Frontal cortex (tissue), 4 donors: Measurements from ENCODE around the gene DAPK3. TPM values are rescaled to one million over a fixed set of nuclear protein-coding genes. Genes with fewer than 3 reads are reported as not detected.

Source experiments
- DNase-seq, 2 donors: peaks; one replicate each; pipeline ENCODE4 v3.0.0; 2012; ENCODE audit warnings: low spot score in 2 of 2
- FAIRE-seq: peaks from 2 replicates; lab custom pipeline; 2012; peaks lifted over from hg19 to GRCh38; lab: Jason Lieb, UNC
- small RNA-seq: library from RNA; depleted of rRNA; stranded (forward); fragments of <200 nt; gene quantifications from one replicate; pipeline ENCODE3, GENCODE V24; 2014
- total RNA-seq: library from RNA; depleted of rRNA; stranded (reverse); fragments of >200 nt; gene quantifications from one replicate; pipeline ENCODE4 v1.2.3, GENCODE V29; 2014
- donor health status: control.
- donor health status: control.
- donor health status: control.

Gene DAPK3
- total RNA-seq, 1 donor from 2014 or later = 53.4 TPM

- FAIRE-seq (no peak), DNase-seq (no peak)
Measured at GRCh38 chr19:3936506-3937442, 34.1 kb downstream of the DAPK3 start.

DNA sequence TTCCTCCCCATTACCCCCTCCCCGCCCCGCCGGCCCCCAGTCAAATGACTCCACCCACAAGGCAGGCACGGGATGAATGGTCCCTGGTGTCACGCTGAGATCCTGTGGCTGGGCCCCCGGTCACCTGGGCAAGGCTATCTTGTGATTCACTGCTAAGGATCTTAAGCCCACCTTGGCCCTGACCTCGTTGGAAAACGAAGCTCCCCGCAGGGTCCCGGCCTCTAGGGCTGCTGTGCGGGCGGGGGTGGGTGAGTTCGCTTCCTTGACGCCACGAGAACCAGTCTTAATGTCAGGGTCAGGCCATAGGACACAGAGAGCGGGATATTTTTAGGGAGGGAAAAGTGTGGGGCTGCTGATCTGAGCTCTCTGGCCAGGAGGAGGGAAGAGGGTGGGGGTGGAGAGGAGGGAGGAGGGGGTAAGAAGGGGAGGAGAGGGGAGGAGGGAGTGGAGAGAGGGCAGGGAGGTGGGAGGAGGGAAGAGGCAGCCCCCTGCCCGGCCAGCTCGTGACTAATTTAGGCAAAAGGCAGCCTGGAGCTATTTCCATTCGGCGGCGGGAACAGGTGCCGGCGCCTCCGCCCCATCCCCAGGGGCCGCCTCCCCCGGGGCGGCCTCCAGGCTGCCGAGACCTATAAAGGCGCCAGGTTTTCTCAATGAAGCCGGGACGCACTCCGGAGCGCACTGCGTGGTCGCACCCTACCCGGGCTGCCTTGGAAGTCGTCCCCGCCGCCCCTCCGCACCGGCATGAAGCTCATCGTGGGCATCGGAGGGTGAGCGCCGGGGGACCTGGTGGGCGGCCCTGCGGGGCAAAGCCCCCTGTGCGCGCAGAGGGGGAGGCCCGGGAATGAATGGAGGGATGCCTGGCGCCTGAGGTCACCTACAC lies 37.7 kb downstream of the DAPK3 start, which contains the start of gene NMRK2:
NMRK2 (plus strand) TSS at position 139 of the 880 bp plus-strand sequence; CDS start at position 742, 603 bp downstream.
- no peak for FAIRE-seq
- peak in 1 of 2 donors; percentile 60 for DNase-seq

GRCh38 chr19:3931041-3931440 lies 39.9 kb downstream of the DAPK3 start:
- FAIRE-seq (no peak), DNase-seq (no peak)

GRCh38 chr19:3923912-3924311 lies 47.0 kb downstream of the DAPK3 start:
- DNase-seq = no peak
- no peak for FAIRE-seq

- no peak for FAIRE-seq
Measured at GRCh38 chr19:3923096-3923758, 47.7 kb downstream of the DAPK3 start.

DNA sequence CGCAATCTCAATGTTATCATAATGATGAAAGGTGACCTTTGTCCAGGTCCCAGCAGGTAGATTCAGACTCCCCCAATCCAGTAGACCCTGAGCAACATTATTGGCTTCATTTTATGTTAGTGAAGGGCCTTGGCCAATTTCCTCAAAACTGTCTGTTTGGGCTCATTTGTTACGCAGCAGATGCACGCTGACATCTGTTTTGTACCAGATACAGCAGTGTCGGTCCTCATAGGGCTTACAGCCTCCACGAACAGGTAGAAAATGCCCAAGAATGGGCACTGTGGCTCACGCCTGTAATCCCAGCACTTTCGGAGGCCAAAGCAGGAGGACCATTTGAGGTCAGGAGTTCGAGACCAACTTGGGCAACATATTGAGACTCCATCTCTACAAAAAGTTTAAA lies 51.1 kb downstream of the DAPK3 start:
- FAIRE-seq (no peak), DNase-seq (no peak)

More at GRCh38 chr19:3923096-3923758, 47.7 kb downstream of the DAPK3 start:
- no peak for DNase-seq

DNA sequence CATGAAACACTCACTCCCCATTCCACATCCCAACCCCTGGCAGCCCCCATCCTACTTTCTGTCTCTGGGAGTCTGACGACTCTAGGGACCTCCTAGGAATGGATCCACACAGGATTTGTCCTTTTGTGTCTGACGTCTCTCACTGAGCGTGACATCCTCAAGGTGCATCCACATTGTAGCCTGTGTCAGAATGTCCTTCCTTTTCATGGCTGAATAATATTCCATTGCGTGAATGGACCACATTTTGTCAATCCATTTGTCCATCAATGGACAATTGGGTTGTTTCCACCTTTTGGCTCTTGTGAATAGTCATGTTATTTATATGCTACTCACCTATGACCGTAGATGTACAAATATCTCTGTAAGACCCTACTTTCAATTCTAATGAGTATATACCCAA lies 54.9 kb downstream of the DAPK3 start:
- FAIRE-seq (no peak), DNase-seq (no peak)

DNA sequence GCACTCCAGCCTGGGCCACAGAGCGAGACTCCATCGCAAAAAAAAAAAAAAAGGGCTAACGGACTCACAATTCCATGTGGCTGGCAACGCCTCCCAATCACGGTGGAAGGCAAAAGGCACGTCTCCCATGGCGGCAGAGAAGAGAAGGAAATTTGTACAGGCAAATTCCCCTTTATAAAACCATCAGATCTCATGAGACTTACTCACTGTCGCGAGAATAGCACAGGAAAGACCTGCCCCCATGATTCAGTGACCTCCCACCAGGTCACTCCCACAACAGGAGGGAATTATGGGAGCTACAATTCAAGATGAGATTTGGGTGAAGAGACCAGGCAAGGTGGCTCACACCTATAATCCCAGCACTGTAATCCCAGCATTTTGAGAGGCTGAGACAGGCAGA lies 56.7 kb downstream of the DAPK3 start:
- no peak for FAIRE-seq
- no peak for DNase-seq

- no peak for DNase-seq
- no peak for FAIRE-seq
Measured at GRCh38 chr19:3910105-3910504, 60.8 kb downstream of the DAPK3 start.

Small RNA genes within 50 kb of the gene (small RNA-seq; reads per million reads assigned to genes)
- gene RN7SL202P (not detected), gene SNORD37 (2.2 reads per million, percentile 83 among the genes with 10 or more reads in this experiment)

Other genes starting within 250 kb of the DAPK3 start
- gene APBA3, start 209.4 kb downstream of the DAPK3 start, total RNA-seq = 12.6 TPM
- gene MRPL54, start 208.4 kb downstream of the DAPK3 start, total RNA-seq = 21.6 TPM
- gene RAX2, start 198.9 kb downstream of the DAPK3 start, total RNA-seq = under 0.01 TPM
- gene MATK, start 184.7 kb downstream of the DAPK3 start, total RNA-seq = 15.5 TPM
- 4.1 TPM for gene ZFR2, start 102.1 kb downstream of the DAPK3 start, total RNA-seq
- 86.0 TPM for gene ATCAY, start 90.4 kb downstream of the DAPK3 start, total RNA-seq
- gene NMRK2, start 38.0 kb downstream of the DAPK3 start, total RNA-seq = not detected
- gene EEF2, start 14.4 kb upstream of the DAPK3 start, total RNA-seq = 2,434 TPM
- gene PIAS4, start 36.6 kb upstream of the DAPK3 start, total RNA-seq = 22.0 TPM
- gene ZBTB7A, start 95.8 kb upstream of the DAPK3 start, total RNA-seq = 2.0 TPM
- 99.1 TPM for gene MAP2K2, start 153.0 kb upstream of the DAPK3 start, total RNA-seq
- gene CREB3L3, start 182.5 kb upstream of the DAPK3 start, total RNA-seq = not detected
- gene SIRT6, start 211.5 kb upstream of the DAPK3 start, total RNA-seq = 10.2 TPM
- 8.2 TPM for gene ANKRD24, start 211.6 kb upstream of the DAPK3 start, total RNA-seq